GM19193 (cell line): ENCODE results near the gene DAP3.

Experiments
- POLR2A ChIP-seq: IDR thresholded peaks from 4 replicates; pipeline ENCODE4 v1.6.1; 2011; ENCODE audit not compliant: insufficient read depth, insufficient read length; ENCODE audit errors: extremely low read depth

Gene DAP3

GRCh38 chr1:155680531-155680930 lies 8.4 kb upstream of the DAP3 start:
- TF ChIP-seq POLR2A, result no peak

DNA sequence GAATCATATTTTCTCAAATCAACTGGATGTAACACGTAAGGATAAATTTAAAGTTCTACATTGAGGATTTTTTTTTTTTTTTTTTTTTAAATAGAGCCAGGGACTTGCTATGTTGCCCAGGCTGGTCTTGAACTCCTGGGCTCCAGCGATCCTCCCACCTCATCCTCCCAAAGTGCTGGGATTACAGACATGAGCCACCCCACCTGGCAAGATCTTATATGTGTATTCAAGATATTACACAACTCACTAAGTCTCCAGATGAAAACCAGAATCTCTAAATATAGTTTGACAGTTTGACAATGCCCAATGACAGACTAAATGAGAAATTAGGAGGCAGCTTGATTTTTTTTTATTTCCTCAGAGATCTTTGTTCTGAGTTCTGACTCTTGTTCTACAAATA lies 7.1 kb upstream of the DAP3 start:
- TF ChIP-seq POLR2A, result no peak

GRCh38 chr1:155688324-155689080 lies 389 bp upstream of the DAP3 start, which contains the start of gene YY1AP1:
Gene YY1AP1, minus strand, starts transcription at chr1:155688774. Its CDS starts 8,338 bp downstream, at chr1:155680436.
- no peak for TF ChIP-seq POLR2A

DNA sequence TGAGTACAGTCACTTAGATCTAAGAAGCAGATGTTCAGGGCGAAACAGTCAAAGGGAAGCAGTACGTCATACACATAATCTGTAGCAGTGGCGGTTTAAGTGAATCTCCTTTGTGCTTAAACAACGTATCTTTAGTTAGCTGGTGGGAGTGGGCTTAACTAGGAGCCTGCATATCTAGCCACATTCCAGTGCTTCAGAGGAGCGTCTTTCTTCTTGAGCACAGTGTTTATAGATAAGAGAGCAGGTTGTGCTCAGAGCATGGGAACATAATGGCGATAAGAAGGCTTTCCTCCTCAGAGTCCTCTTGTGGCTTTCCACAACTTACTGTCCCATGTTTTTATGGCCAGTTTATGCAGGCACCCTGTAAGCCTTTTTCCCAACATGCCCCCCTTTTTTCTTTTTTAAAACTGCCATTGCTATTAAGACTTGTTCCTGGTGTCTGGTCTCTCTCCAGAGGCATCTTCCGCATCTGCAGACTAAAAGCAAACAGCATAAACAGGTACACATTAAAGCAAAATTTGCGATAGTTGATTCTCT lies 3.2 kb downstream of the DAP3 start:
- TF ChIP-seq POLR2A, result no peak

DNA sequence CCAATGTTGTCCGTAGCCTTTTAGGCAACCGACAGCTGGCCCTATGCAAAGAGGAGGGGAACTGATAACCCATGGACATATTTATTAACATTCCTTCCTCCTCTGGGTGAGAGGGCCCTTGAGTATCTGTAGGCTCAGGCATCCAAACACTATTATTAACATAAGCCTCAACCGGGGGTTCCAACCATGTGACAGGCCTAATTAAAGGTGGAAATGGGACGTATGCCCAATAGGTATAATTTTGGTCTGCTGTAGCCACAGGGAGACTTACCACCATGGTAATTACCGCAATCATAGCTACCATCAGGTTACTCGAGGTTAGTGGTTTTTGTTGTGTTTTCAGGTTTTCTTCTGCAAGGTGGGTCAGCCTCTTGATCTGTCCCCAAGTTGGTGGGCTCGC lies 5.3 kb downstream of the DAP3 start:
- no peak for TF ChIP-seq POLR2A

- TF ChIP-seq POLR2A, result no peak
Measured at GRCh38 chr1:155695072-155695471, 6.2 kb downstream of the DAP3 start.

DNA sequence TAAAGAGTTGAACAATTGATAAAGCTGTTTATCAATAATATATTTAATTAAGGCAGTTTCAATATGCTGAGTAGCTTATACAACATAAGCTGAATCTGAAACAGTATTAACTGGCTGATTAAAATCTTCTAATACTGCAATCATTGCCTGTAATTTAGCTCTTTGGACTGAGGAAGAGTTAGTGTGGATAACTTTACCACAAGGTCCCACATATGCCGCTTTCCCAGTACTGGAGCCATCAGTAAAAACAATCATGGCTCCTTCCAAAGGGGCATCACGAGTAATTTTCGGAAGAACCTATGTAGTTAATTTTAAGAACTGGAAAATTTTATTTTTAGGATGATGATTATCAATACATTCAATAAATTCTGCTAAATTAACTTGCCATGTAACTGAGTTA lies 6.7 kb downstream of the DAP3 start:
- TF ChIP-seq POLR2A, result no peak

DNA sequence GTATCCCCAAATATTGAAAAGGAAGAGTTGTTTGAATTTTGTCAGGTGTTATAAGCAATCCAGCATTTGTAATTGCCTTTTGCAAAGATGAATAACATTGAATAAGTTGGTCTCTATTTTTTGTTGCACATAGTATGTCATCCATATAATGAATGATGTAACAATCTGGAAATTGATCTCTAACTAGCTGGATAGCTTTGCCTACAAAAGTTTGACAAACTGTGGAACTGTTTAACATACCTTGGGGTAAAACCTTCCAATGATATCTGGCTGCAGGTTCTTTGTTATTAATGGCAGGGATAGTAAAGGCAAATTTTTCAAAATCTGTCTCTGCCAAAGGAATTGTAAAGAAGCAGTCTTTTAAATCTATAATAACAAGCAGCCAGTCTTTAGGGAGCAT lies 7.6 kb downstream of the DAP3 start:
- no peak for TF ChIP-seq POLR2A

GRCh38 chr1:155697046-155697445 lies 8.2 kb downstream of the DAP3 start:
- TF ChIP-seq POLR2A, result no peak

DNA sequence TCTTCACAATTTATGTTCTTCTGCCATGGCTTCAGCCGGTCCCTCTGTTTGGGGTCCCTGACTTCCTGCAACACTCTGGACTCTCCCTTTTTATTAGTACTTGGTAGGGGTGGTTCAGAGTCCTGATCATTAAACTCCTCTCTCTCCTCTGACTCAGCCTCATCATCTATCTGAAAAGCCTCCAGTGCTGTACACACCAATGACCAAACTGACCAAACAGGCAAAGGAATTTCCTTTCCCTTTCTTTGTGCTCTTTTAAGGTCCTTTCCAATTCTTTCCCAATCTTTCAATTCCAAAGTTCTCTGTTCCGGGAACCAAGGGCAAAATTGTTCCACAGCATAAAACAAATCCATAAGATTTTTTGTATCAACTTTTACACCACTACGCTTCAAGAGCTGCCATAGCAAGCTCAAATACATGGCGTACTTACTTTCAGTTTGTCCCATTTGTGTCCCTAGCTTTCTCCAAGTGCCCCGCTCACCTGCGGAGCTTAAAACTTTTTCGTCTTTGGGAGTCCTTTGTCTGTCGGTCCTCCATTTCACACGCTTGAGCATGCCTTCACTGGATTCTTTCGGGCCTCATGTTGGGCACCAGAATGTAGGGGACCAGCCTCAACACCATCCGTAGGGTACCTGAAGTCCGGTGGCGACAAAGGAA lies 9.6 kb downstream of the DAP3 start:
- no peak for TF ChIP-seq POLR2A

DNA sequence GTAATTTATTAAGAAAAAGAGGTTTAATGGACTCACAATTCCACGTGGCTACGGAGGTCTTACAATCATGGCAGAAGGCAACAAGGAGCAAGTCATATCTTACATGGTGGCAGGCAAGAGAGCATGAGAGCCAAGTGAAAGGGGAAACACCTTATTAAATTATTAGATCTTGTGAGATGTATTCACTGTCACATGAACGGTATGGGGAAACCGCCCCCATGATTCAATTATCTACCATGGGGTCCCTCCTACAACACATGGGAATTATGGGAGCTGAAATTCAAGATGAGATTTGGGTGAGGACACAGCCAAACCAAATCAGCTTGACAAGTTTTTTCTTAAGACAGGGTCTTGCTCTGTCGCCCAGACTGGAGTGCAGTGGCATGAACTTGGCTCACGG lies 14.3 kb downstream of the DAP3 start:
- TF ChIP-seq POLR2A, result no peak

DNA sequence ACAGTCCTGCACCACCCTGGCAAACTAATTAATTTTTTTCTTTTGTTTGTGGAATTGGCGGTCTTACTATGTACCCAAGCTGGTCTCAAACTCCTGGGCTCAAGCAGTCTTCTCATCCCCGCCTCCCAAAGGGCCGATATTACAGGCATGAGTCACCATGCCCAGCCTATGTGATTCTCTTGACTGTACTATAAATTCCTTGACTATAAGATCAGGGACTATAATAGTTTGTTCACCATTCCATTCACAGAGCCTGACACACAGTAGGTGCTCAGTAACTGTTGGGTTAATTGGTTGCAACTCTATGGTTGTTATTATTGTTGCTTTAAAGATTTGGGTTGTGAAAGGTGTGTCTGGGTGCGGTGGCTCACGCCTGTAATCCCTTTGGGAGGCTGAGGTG lies 17.2 kb downstream of the DAP3 start:
- no peak for TF ChIP-seq POLR2A

- no peak for TF ChIP-seq POLR2A
Measured at GRCh38 chr1:155709391-155709790, 20.5 kb downstream of the DAP3 start.

DNA sequence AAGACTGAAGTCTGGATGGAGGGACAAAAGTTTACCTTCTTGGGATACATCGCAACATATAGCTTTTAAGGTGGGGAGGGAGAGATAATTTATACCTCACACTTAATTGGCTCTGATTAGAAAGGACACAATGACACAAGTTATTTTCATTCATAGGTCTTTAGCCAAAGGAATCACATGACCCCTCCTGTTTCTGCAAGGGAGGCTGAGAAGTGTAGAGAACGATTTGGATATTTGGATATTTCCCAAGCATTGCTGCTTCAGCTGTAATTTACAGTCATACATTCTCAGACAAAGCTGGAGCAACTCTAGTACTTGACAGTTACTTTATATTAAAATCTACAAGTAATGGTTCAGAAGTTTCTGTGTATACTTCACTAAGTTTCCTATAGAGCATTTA lies 24.2 kb downstream of the DAP3 start:
- no peak for TF ChIP-seq POLR2A

- no peak for TF ChIP-seq POLR2A
Measured at GRCh38 chr1:155715777-155716176, 26.9 kb downstream of the DAP3 start.

DNA sequence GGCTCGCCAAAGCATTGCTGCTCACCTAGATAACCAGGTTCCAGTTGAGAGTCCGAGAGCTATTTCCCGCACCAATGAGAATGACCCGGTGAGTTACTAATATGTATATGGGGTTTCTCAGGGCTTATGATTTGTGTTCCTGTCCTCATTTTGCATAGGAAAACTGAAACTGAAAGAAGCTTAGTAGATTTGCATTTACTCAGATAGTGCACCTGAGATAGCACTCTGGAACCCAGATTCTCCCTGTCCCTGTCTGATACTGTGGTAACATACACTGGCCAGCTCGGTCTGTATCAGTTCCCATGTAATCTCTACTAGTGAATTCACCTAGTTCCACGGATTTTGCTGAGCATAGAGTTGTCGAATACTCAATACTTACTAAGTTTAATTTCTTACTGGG lies 28.1 kb downstream of the DAP3 start:
- TF ChIP-seq POLR2A, result no peak

GRCh38 chr1:155719703-155720102 lies 30.8 kb downstream of the DAP3 start:
- TF ChIP-seq POLR2A, result no peak

GRCh38 chr1:155725142-155725541 lies 36.3 kb downstream of the DAP3 start:
- TF ChIP-seq POLR2A, result no peak
